ENCODE measurements around the gene CDK9.

GRCh38 chr9:127746959-127747569, 38.8 kb upstream of the CDK9 start:
- no peak for TF ChIP-seq YY1 (IDR thresholded peaks at IDR 0.05; ENCODE audit: insufficient read depth, insufficient read length)
- TF ChIP-seq SUZ12 (IDR thresholded peaks at IDR 0.05; ENCODE audit: extremely low read depth, insufficient read depth, insufficient read length): no peak
- TF ChIP-seq ZNF274 (IDR thresholded peaks at IDR 0.05; ENCODE audit: low read depth, low read length): no peak
